GM19455 (cell line): ENCODE measurements around the gene DNAJA2.

Source experiments
- ATAC-seq: cut with Tn5 transposase; IDR thresholded peaks from one replicate; pipeline ENCODE4 v1.9.1; 2021; ENCODE audit not compliant: unreplicated experiment

Gene DNAJA2

DNA sequence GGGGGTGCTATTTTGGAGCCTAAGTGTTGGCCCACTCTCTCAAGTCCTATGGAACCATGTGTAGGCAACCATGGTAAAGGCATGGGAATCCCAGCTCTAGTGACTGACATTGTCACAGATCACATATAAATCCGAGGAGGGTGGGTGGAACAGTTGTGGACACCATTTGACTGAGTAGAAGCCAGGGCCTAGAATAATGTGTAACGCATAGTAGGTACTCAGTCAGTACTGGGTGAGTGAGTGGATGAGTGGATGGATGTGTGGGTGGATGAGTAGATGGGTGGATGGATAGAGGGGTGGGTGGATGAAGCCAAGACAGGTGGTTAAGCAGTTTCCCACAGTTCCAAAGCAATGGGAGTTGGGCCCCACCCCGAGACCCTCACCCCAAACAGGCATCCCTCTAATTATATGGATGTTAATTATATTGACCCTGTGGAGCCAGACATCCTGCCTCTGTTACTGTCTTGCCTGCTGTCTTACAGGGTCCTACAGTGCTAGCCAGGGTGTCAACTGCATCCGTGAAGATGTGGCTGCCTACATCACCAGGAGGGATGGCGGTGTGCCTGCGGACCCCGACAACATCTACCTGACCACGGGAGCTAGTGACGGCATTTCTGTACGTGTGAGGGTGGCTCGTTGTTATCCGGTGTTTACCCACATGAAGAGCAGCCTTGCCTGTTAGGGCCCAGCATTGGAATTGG, 67.0 kb downstream of the DNAJA2 start:
- no peak for ATAC-seq
